Lower leg skin (tissue), 4 donors: ENCODE results near the gene DNAJC21. TPM values are rescaled to one million over a fixed set of nuclear protein-coding genes. Genes with fewer than 3 reads are reported as not detected.
A peak's percentile ranks its signal among the peaks of the same experiment; 100 is the strongest.

Experiments used
- DNase-seq, 2 donors: peaks; one replicate each; pipeline ENCODE4 v3.0.0-alpha.2; 2019; ENCODE audit warnings: low spot score in 2 of 2
- H3K4me3 ChIP-seq: fragments of 200-600 bp; sonication (generic); 2 replicates; pipeline ENCODE4 v1.5.1; 2017; ENCODE audit warnings: mild to moderate bottlenecking, low read depth; ENCODE audit not compliant: poor library complexity, severe bottlenecking
- POLR2A ChIP-seq, 2 donors: fragments of 450-650 bp; IDR thresholded peaks; one replicate each; pipeline ENCODE4 v1.6.1; 2016 to 2017; ENCODE audit warnings: antibody characterized with exemption in 2 of 2, mild to moderate bottlenecking in 1 of 2, moderate library complexity in 1 of 2
- WGBS, 2 donors: methylation state at CpG; one replicate each; pipeline ENCODE4 v1.1.5; 2018; 5-methylcytosine and 5-hydroxymethylcytosine counted together
- intact Hi-C: fragments of 100-400 bp; cut with DNase I; formaldehyde crosslinking; loops from one replicate; pipeline ENCODE4 v1.15.0; 2023; ENCODE audit warnings: low total_unique reads
- total RNA-seq, 4 donors: library from RNA; depleted of rRNA; stranded (reverse); fragments of >200 nt; gene quantifications; one replicate each; pipeline ENCODE4 v1.1.0, GENCODE V29; 2016
- TF ChIP-seq, protein P1 (sequence below), 3 donors: fragments of 450-650 bp; IDR thresholded peaks; one replicate each; pipeline ENCODE4 v1.5.1; 2016; ENCODE audit warnings: antibody characterized with exemption in 3 of 3, mild to moderate bottlenecking in 3 of 3, moderate library complexity in 2 of 3

The DNAJC21 gene
- total RNA-seq, 4 donors from 2014 or later, result 18.3 to 41.6 (median 31.8) TPM

GRCh38 chr5:34998058-34998789 lies 68.9 kb downstream of the DNAJC21 start:
- TF ChIP-seq POLR2A (IDR thresholded peaks at IDR 0.05), result no peak
- TF ChIP-seq, protein P1, sequence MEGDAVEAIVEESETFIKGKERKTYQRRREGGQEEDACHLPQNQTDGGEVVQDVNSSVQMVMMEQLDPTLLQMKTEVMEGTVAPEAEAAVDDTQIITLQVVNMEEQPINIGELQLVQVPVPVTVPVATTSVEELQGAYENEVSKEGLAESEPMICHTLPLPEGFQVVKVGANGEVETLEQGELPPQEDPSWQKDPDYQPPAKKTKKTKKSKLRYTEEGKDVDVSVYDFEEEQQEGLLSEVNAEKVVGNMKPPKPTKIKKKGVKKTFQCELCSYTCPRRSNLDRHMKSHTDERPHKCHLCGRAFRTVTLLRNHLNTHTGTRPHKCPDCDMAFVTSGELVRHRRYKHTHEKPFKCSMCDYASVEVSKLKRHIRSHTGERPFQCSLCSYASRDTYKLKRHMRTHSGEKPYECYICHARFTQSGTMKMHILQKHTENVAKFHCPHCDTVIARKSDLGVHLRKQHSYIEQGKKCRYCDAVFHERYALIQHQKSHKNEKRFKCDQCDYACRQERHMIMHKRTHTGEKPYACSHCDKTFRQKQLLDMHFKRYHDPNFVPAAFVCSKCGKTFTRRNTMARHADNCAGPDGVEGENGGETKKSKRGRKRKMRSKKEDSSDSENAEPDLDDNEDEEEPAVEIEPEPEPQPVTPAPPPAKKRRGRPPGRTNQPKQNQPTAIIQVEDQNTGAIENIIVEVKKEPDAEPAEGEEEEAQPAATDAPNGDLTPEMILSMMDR (IDR thresholded peaks at IDR 0.05), result no peak
- no peak overlapping the region for H3K4me3 ChIP-seq
- no peak for DNase-seq
- WGBS, 2 donors, result 40 to 41% methylated on average over 6 of the region's 6 CpGs
- intact Hi-C loops, result no loop called here

GRCh38 chr5:35001842-35002241 lies 72.5 kb downstream of the DNAJC21 start:
- TF ChIP-seq, protein P1 (IDR thresholded peaks at IDR 0.05), result no peak
- no peak for TF ChIP-seq POLR2A (IDR thresholded peaks at IDR 0.05)
- 77 to 81% methylated on average over 3 of the region's 3 CpGs for WGBS, 2 donors
- H3K4me3 ChIP-seq, result no peak overlapping the region
- no peak for DNase-seq
- intact Hi-C loops, result no loop called here

DNA sequence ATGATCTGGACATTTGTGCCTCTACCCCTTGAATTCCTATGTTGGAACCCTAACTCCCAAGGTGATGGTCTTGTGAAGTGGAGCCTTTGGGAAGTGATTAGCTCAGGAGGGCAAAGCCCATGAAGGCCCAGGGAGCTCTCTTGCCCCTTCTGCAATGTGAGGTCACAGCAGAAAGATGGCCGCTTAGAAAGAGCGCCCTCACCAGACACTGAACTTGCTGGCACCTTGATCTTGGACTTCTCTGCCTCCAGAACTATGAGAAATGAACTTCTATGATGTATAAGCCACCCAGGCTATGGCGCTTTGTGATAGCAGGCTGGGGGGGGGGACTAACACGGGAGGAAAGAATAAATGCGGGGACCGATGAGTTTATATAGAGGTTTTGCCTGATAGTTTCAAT lies 73.1 kb downstream of the DNAJC21 start:
- TF ChIP-seq, protein P1 (IDR thresholded peaks at IDR 0.05), result no peak
- no peak for TF ChIP-seq POLR2A (IDR thresholded peaks at IDR 0.05)
- intact Hi-C loops, result no loop called here
- WGBS, 2 donors, result 91 to 96% methylated on average over 6 of the region's 6 CpGs
- DNase-seq, result no peak
- no peak overlapping the region for H3K4me3 ChIP-seq

DNA sequence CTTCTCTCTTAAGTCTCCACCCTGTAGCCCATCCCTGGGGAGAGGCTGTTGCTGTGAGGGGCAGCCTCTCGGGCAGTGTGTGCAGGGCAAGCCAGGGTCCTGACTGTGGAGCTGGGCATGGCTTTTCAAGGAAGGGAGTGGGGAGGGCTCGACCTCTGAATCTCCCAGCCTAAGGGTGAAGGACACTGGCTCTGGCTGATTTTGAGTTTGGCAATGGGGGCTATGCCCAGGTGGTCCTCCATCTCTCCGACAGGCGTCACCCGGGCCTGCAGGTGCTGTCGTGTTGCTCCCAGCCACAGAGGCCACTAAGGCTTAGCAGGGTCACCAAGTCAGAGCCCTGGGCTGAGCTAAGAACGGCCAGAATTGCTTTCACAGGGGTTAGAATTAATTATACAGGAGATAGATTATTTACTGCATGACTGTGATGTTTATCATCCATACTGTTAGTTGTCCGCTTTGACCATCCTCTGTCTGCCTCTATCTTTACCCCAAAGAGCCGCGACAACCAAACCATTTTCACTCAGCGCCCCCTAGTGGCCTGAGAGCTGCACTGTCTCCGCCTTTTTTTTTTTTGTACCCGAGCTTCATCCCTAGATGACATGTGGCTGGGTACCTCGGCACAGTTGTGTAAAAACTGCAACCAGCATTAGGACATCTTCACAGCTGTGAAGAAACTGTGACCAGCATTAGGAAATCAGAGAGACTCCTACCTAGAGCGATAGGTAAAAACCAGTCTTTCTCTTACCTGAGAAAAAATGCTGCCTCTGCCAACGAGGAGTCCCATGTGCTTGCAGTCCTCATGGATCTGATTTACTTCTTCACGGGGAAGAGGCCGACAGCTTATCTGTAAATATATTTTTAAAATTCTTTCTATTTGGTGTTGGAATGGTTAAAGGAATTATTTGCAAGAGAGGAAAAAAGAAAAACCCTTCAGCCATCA lies 73.9 kb downstream of the DNAJC21 start:
- intact Hi-C loops, result no loop called here
- WGBS, 2 donors, result 41% methylated on average over 18 of the region's 18 CpGs
- TF ChIP-seq, protein P1 (IDR thresholded peaks at IDR 0.05), result no peak
- TF ChIP-seq POLR2A (IDR thresholded peaks at IDR 0.05), result no peak
- DNase-seq, result peak in 1 of 2 donors; percentile 88
- no peak overlapping the region for H3K4me3 ChIP-seq

- DNase-seq, result no peak
- WGBS, 2 donors, result 62 to 70% methylated on average over 5 of the region's 5 CpGs
- intact Hi-C loops, result no loop called here
- TF ChIP-seq POLR2A (IDR thresholded peaks at IDR 0.05), result no peak
- TF ChIP-seq, protein P1 (IDR thresholded peaks at IDR 0.05), result no peak
- no peak overlapping the region for H3K4me3 ChIP-seq
These were observed 74.8 kb downstream of the DNAJC21 start for GRCh38 chr5:35004200-35004599.
